NCI-H460 (cell line): Measurements from ENCODE around the gene KCNIP4. TPM values are rescaled to one million over a fixed set of nuclear protein-coding genes. Genes with fewer than 3 reads are reported as not detected.
"Not testable (repeated sequence)": the region's sequence is repeated elsewhere in the genome, so short reads cannot be mapped to it uniquely, and the experiment has no call there.

Experiments used
- DNase-seq: peaks from one replicate; pipeline ENCODE4 v3.0.0-alpha.2; 2016; ENCODE audit warnings: low read depth; ENCODE audit errors: extremely low read depth
- polyA plus RNA-seq: library from polyadenylated mRNA; depleted of rRNA; stranded (reverse); fragments of >200 nt; gene quantifications from 2 replicates; pipeline ENCODE4 v1.2.3, GENCODE V29; 2014; cell fraction: nucleus; rRNA removed
- total RNA-seq: library from RNA; depleted of rRNA; stranded (reverse); fragments of >200 nt; shearing (Covaris generic); gene quantifications from 2 replicates; pipeline ENCODE4 v1.2.3, GENCODE V29; 2014; rRNA removed

The KCNIP4 gene
- not detected in 2 replicates for total RNA-seq
- not detected in 2 replicates for polyA plus RNA-seq

- no peak for DNase-seq
Measured at GRCh38 chr4:21948347-21949072, at the start of gene KCNIP4. TSS of gene KCNIP4 (minus strand) at chr4:21948772.

- DNase-seq = not testable (repeated sequence)
Measured at GRCh38 chr4:21996618-21997017, 48.0 kb upstream of the KCNIP4 start.

- no peak for DNase-seq
Measured at GRCh38 chr4:21992330-21992729, 43.8 kb upstream of the KCNIP4 start.

- DNase-seq = no peak
Measured at GRCh38 chr4:21991562-21991961, 43.0 kb upstream of the KCNIP4 start.

- no peak for DNase-seq
Measured at GRCh38 chr4:21991050-21991449, 42.5 kb upstream of the KCNIP4 start.

GRCh38 chr4:21989351-21989750 lies 40.8 kb upstream of the KCNIP4 start:
- no peak for DNase-seq

GRCh38 chr4:21986307-21986706 lies 37.7 kb upstream of the KCNIP4 start:
- DNase-seq = no peak

- no peak for DNase-seq
Measured at GRCh38 chr4:21982087-21982486, 33.5 kb upstream of the KCNIP4 start.

GRCh38 chr4:21979196-21979595 lies 30.6 kb upstream of the KCNIP4 start:
- no peak for DNase-seq

- DNase-seq = no peak
Measured at GRCh38 chr4:21976166-21976565, 27.6 kb upstream of the KCNIP4 start.

- DNase-seq = no peak
Measured at GRCh38 chr4:21973850-21974249, 25.3 kb upstream of the KCNIP4 start.

- no peak for DNase-seq
Measured at GRCh38 chr4:21964762-21965319, 16.3 kb upstream of the KCNIP4 start.

GRCh38 chr4:21962691-21963090 lies 14.1 kb upstream of the KCNIP4 start:
- no peak for DNase-seq

- no peak for DNase-seq
Measured at GRCh38 chr4:21960793-21961192, 12.2 kb upstream of the KCNIP4 start.

GRCh38 chr4:21954916-21955315 lies 6.3 kb upstream of the KCNIP4 start:
- no peak for DNase-seq

- no peak for DNase-seq
Measured at GRCh38 chr4:21953653-21954052, 5.1 kb upstream of the KCNIP4 start.

- no peak for DNase-seq
Measured at GRCh38 chr4:21952549-21952948, 4.0 kb upstream of the KCNIP4 start.

GRCh38 chr4:21949073-21949457 lies 493 bp upstream of the KCNIP4 start:
- no peak for DNase-seq

- DNase-seq = no peak
Measured at GRCh38 chr4:21947791-21948346, 703 bp downstream of the KCNIP4 start.

GRCh38 chr4:21946858-21947257 lies 1.7 kb downstream of the KCNIP4 start:
- DNase-seq = no peak

GRCh38 chr4:21921526-21922180 lies 26.9 kb downstream of the KCNIP4 start:
- no peak for DNase-seq

- no peak for DNase-seq
Measured at GRCh38 chr4:21915761-21916160, 32.8 kb downstream of the KCNIP4 start.
